ENCODE measurements around the gene MTF2.

MTF2 gene

GRCh38 chr1:93081716-93082115, 2.6 kb downstream of the MTF2 start:
- peak overlapping the region; percentile 83 for H3K27ac ChIP-seq (ENCODE audit: low read length, poor library complexity, severe bottlenecking)

GRCh38 chr1:93082313-93082712, 3.2 kb downstream of the MTF2 start:
- peaks cover 3% of the 10 kb centered on the region for H3K4me1 ChIP-seq (ENCODE audit: control insufficient read depth, insufficient read depth, low read depth, low read length)
- no peak overlapping the region for H4K8ac ChIP-seq (ENCODE audit: low read length)
- peak overlapping the region; percentile 78 for H2AK5ac ChIP-seq (ENCODE audit: low read length, severe bottlenecking)
- peak overlapping the region; percentile 93 for H3K27ac ChIP-seq (ENCODE audit: low read length, poor library complexity, severe bottlenecking)
- H3K9me3 ChIP-seq (ENCODE audit: control insufficient read depth, low read length), result no peaks in the 10 kb centered on the region
- WGBS, result 100% methylated on average over 3 of the region's 3 CpGs
- H3K9ac ChIP-seq (ENCODE audit: low read length), result peak overlapping the region; percentile 94
- no peak overlapping the region for H3K18ac ChIP-seq (ENCODE audit: low read depth in 1 of 2, low read length in 2 of 2)
- H4K91ac ChIP-seq (ENCODE audit: low read length), result no peak overlapping the region
- no peaks in the 10 kb centered on the region for H3K27me3 ChIP-seq (ENCODE audit: control insufficient read depth in 1 of 2, insufficient read depth in 1 of 2, low read length in 2 of 2)
- H3K4me3 ChIP-seq (ENCODE audit: insufficient read depth in 1 of 2, low read depth in 1 of 2, low read length in 2 of 2), result peak overlapping the region in 1 of 2 experiments; percentile 17
- no peak overlapping the region for H3K14ac ChIP-seq (ENCODE audit: low read length in 2 of 2)
- H3K23ac ChIP-seq (ENCODE audit: low read length in 2 of 2), result no peak overlapping the region
- H3K79me1 ChIP-seq (replicated peaks; ENCODE audit: low read length, poor library complexity, severe bottlenecking), result no peaks in the 10 kb centered on the region
- no peak overlapping the region for H3K4ac ChIP-seq (ENCODE audit: low read depth in 1 of 2, low read length in 2 of 2)
- H2BK12ac ChIP-seq (ENCODE audit: low read length in 2 of 2), result no peak overlapping the region
- H2AFZ ChIP-seq (ENCODE audit: low read depth, low read length), result no peak overlapping the region
- no peak overlapping the region for H2BK5ac ChIP-seq (ENCODE audit: low read depth, low read length, poor library complexity, severe bottlenecking)
- no peak for DNase-seq
- H2BK120ac ChIP-seq (ENCODE audit: low read depth, low read length), result no peak overlapping the region
- H3K36me3 ChIP-seq (ENCODE audit: control insufficient read depth in 1 of 2, insufficient read depth in 2 of 2, low read depth in 1 of 2, low read length in 2 of 2), result peaks cover 10% of the 10 kb centered on the region in 2 experiments
- H3K4me2 ChIP-seq (ENCODE audit: low read length, poor library complexity, severe bottlenecking), result peak overlapping the region; percentile 58
- no peak overlapping the region for H2BK15ac ChIP-seq (ENCODE audit: low read depth, poor library complexity, severe bottlenecking)

More at GRCh38 chr1:93081716-93082115, 2.6 kb downstream of the MTF2 start:
- Histone ChIP-seq H3K23ac (ENCODE audit: low read length in 2 of 2) (no peak overlapping the region), H3K9ac (ENCODE audit: low read length) (peak overlapping the region; percentile 94), H2BK12ac (ENCODE audit: low read length in 2 of 2) (no peak overlapping the region), H4K91ac (ENCODE audit: low read length) (no peak overlapping the region), H3K4me3 (ENCODE audit: insufficient read depth in 1 of 2, low read depth in 1 of 2, low read length in 2 of 2) (peak overlapping the region in 1 of 2 experiments; percentile 95), H3K9me3 (ENCODE audit: control insufficient read depth, low read length) (no peaks in the 10 kb centered on the region), H3K4me1 (ENCODE audit: control insufficient read depth, insufficient read depth, low read depth, low read length) (peaks cover 3% of the 10 kb centered on the region), H3K27me3 (ENCODE audit: control insufficient read depth in 1 of 2, insufficient read depth in 1 of 2, low read length in 2 of 2) (no peaks in the 10 kb centered on the region), H2BK120ac (ENCODE audit: low read depth, low read length) (no peak overlapping the region), H3K4ac (ENCODE audit: low read depth in 1 of 2, low read length in 2 of 2) (no peak overlapping the region), H3K4me2 (ENCODE audit: low read length, poor library complexity, severe bottlenecking) (no peak overlapping the region), H2BK5ac (ENCODE audit: low read depth, low read length, poor library complexity, severe bottlenecking) (no peak overlapping the region), H3K79me1 (replicated peaks; ENCODE audit: low read length, poor library complexity, severe bottlenecking) (no peaks in the 10 kb centered on the region), H2BK15ac (ENCODE audit: low read depth, poor library complexity, severe bottlenecking) (no peak overlapping the region), H4K8ac (ENCODE audit: low read length) (no peak overlapping the region), H3K18ac (ENCODE audit: low read depth in 1 of 2, low read length in 2 of 2) (no peak overlapping the region), H2AK5ac (ENCODE audit: low read length, severe bottlenecking) (no peak overlapping the region), H3K36me3 (ENCODE audit: control insufficient read depth in 1 of 2, insufficient read depth in 2 of 2, low read depth in 1 of 2, low read length in 2 of 2) (peaks cover 8 to 10% of the 10 kb centered on the region in 2 experiments), H2AFZ (ENCODE audit: low read depth, low read length) (no peak overlapping the region), H3K14ac (ENCODE audit: low read length in 2 of 2) (no peak overlapping the region)
- DNase-seq, result peak; percentile 84

GRCh38 chr1:93083979-93084378, 4.9 kb downstream of the MTF2 start:
- 100% methylated on average over 2 of the region's 2 CpGs for WGBS

GRCh38 chr1:93087532-93087931, 8.4 kb downstream of the MTF2 start:
- peaks cover 2% of the 10 kb centered on the region for H3K4me1 ChIP-seq (ENCODE audit: control insufficient read depth, insufficient read depth, low read depth, low read length)
- no peak overlapping the region for H3K18ac ChIP-seq (ENCODE audit: low read depth in 1 of 2, low read length in 2 of 2)
- H3K36me3 ChIP-seq (ENCODE audit: control insufficient read depth in 1 of 2, insufficient read depth in 2 of 2, low read depth in 1 of 2, low read length in 2 of 2), result peaks cover 10 to 13% of the 10 kb centered on the region in 2 experiments
- H3K9ac ChIP-seq (ENCODE audit: low read length), result no peak overlapping the region
- no peak overlapping the region for H3K4me2 ChIP-seq (ENCODE audit: low read length, poor library complexity, severe bottlenecking)
- H2BK12ac ChIP-seq (ENCODE audit: low read length in 2 of 2), result no peak overlapping the region
- H2AK5ac ChIP-seq (ENCODE audit: low read length, severe bottlenecking), result no peak overlapping the region
- H2BK5ac ChIP-seq (ENCODE audit: low read depth, low read length, poor library complexity, severe bottlenecking), result no peak overlapping the region
- H3K4me3 ChIP-seq (ENCODE audit: insufficient read depth in 1 of 2, low read depth in 1 of 2, low read length in 2 of 2), result no peak overlapping the region
- no peak overlapping the region for H2BK15ac ChIP-seq (ENCODE audit: low read depth, poor library complexity, severe bottlenecking)
- H3K79me1 ChIP-seq (replicated peaks; ENCODE audit: low read length, poor library complexity, severe bottlenecking), result no peaks in the 10 kb centered on the region
- H3K27me3 ChIP-seq (ENCODE audit: control insufficient read depth in 1 of 2, insufficient read depth in 1 of 2, low read length in 2 of 2), result no peaks in the 10 kb centered on the region
- no peak overlapping the region for H2AFZ ChIP-seq (ENCODE audit: low read depth, low read length)
- 100% methylated on average over 1 of the region's 2 CpGs for WGBS
- no peak overlapping the region for H4K91ac ChIP-seq (ENCODE audit: low read length)
- no peak overlapping the region for H4K8ac ChIP-seq (ENCODE audit: low read length)
- no peak overlapping the region for H2BK120ac ChIP-seq (ENCODE audit: low read depth, low read length)
- no peak overlapping the region for H3K23ac ChIP-seq (ENCODE audit: low read length in 2 of 2)
- no peaks in the 10 kb centered on the region for H3K9me3 ChIP-seq (ENCODE audit: control insufficient read depth, low read length)
- H3K27ac ChIP-seq (ENCODE audit: low read length, poor library complexity, severe bottlenecking), result no peak overlapping the region
- DNase-seq, result no peak
- no peak overlapping the region for H3K14ac ChIP-seq (ENCODE audit: low read length in 2 of 2)
- no peak overlapping the region for H3K4ac ChIP-seq (ENCODE audit: low read depth in 1 of 2, low read length in 2 of 2)

More at GRCh38 chr1:93083979-93084378, 4.9 kb downstream of the MTF2 start:
- no peak overlapping the region for H4K91ac ChIP-seq (ENCODE audit: low read length)
- no peaks in the 10 kb centered on the region for H3K27me3 ChIP-seq (ENCODE audit: control insufficient read depth in 1 of 2, insufficient read depth in 1 of 2, low read length in 2 of 2)
- H2BK120ac ChIP-seq (ENCODE audit: low read depth, low read length), result no peak overlapping the region
- DNase-seq, result no peak
- H3K27ac ChIP-seq (ENCODE audit: low read length, poor library complexity, severe bottlenecking), result no peak overlapping the region
- H3K9me3 ChIP-seq (ENCODE audit: control insufficient read depth, low read length), result no peaks in the 10 kb centered on the region
- H2AK5ac ChIP-seq (ENCODE audit: low read length, severe bottlenecking), result no peak overlapping the region
- no peak overlapping the region for H2BK12ac ChIP-seq (ENCODE audit: low read length in 2 of 2)
- no peaks in the 10 kb centered on the region for H3K79me1 ChIP-seq (replicated peaks; ENCODE audit: low read length, poor library complexity, severe bottlenecking)
- H4K8ac ChIP-seq (ENCODE audit: low read length), result no peak overlapping the region
- H3K4me1 ChIP-seq (ENCODE audit: control insufficient read depth, insufficient read depth, low read depth, low read length), result peaks cover 5% of the 10 kb centered on the region
- H2AFZ ChIP-seq (ENCODE audit: low read depth, low read length), result no peak overlapping the region
- no peak overlapping the region for H3K4ac ChIP-seq (ENCODE audit: low read depth in 1 of 2, low read length in 2 of 2)
- H3K36me3 ChIP-seq (ENCODE audit: control insufficient read depth in 1 of 2, insufficient read depth in 2 of 2, low read depth in 1 of 2, low read length in 2 of 2), result peaks cover 10 to 13% of the 10 kb centered on the region in 2 experiments
- no peak overlapping the region for H3K9ac ChIP-seq (ENCODE audit: low read length)
- H2BK15ac ChIP-seq (ENCODE audit: low read depth, poor library complexity, severe bottlenecking), result no peak overlapping the region
- H3K4me3 ChIP-seq (ENCODE audit: insufficient read depth in 1 of 2, low read depth in 1 of 2, low read length in 2 of 2), result no peak overlapping the region
- H3K4me2 ChIP-seq (ENCODE audit: low read length, poor library complexity, severe bottlenecking), result no peak overlapping the region
- no peak overlapping the region for H3K18ac ChIP-seq (ENCODE audit: low read depth in 1 of 2, low read length in 2 of 2)
- no peak overlapping the region for H3K14ac ChIP-seq (ENCODE audit: low read length in 2 of 2)
- no peak overlapping the region for H3K23ac ChIP-seq (ENCODE audit: low read length in 2 of 2)
- H2BK5ac ChIP-seq (ENCODE audit: low read depth, low read length, poor library complexity, severe bottlenecking), result no peak overlapping the region

Measured in mesenchymal stem cell (in vitro differentiated cells and primary cell).